GM21390 (cell line): ENCODE results near the gene TAX1BP1.

Source experiments
- ATAC-seq: cut with Tn5 transposase; IDR thresholded peaks from one replicate; pipeline ENCODE4 v1.9.1; 2021; ENCODE audit not compliant: unreplicated experiment

The TAX1BP1 gene

DNA sequence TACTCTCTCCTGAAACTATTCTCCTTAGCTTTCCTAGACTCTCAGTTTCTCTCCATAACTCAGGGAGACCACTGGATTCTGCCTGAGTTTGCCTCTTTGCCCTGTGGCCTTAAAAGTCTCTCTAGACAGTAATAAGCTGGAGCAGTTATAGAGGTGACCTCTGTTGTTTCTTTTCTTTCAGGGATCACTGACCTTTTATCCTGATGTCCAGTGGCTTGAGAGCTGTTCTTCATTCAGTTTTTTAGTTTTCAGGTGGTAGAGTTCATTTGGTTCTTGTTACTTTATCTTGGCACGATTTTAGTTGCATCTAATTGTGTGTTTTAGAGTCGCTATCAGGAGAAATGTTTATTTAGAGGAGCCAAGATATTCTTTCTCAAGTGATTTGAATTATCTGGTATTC lies 37.7 kb downstream of the TAX1BP1 start:
- ATAC-seq: no peak

- no peak for ATAC-seq
Observed at GRCh38 chr7:27779873-27780272, 39.9 kb downstream of the TAX1BP1 start.

DNA sequence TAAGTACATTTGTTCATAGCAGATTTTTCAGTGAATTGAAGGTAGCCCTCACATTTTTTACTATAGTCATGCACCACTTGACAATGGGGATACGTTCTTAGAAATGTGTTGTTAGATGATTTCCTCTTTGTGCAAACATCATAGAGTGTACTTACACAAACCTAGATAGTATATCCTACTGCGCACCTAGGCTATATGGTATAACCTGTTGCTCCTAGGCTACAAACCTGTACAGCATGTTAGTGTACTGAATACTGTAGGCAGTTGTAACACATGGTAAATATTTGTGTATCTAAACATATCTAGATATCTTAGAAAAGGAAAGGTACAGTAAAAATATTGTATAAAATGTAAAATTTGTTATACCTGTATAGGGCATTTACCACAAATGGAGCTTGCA lies 41.2 kb downstream of the TAX1BP1 start:
- ATAC-seq: no peak

- ATAC-seq: no peak
Observed at GRCh38 chr7:27782849-27783248, 42.9 kb downstream of the TAX1BP1 start.

DNA sequence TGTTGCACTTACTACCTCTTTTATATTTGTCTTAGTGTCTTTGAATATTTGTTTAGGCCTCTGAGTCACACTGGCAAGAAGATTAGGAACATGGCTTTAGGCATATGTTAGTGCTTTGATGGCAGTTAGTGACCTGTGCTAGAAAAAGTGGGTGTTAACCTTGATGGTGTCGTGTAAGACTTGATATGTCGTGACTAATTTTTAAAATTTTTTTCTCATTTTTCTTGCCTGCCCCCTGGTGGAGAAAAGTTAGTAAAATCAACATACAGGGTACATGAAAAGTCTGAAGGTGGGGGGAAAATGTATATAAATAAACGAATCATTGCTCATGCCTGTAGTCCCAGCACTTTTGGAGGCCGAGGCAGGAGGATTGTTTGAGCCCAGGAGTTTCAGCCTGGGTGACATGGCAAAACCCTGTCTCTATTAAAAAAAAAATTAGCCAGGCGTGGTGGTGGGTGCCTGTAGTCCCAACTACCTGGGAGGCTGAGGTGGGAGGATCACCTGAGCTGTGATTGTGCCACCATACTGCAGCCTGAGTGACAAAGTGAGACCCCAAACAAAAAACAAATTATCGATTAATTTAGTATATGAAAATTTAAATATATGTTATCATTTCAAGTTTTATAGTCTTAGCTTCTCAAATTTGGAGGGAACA lies 44.6 kb downstream of the TAX1BP1 start:
- ATAC-seq: no peak

GRCh38 chr7:27788437-27788836 lies 48.5 kb downstream of the TAX1BP1 start:
- no peak for ATAC-seq

DNA sequence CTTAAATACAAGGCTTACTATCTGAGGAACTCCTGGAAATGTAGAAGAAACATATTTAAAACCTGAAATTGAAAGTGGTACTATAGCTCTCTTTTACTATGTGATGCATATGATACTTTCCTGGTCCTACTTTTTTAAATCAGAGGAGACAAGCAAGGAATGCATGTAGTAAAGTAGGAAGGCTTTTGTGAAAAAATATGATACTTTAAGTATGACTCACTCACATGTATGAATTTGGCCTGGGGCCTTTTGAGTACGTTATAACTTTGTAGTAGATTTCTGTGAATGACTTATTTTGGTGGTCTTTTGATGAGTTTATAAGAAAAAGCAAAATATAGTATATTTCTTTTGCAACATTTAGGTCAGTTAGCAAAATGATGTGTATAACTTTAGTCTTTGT lies 53.8 kb downstream of the TAX1BP1 start:
- ATAC-seq: no peak

DNA sequence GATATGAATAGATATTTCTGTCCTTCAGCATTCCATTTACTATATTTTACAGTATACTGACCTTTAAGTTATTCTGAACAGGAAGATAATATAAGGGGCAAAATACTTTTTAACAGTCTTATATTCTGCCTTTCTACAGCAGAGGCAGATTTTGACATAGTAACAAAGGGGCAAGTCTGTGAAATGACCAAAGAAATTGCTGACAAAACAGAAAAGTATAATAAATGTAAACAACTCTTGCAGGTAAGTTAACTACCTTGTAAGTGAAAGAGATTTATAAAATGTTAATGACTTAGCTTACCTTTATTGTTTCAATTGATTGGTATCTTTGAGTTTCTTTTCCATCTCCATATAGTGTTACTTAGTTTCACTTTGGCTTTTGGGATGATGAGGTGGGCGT lies 56.0 kb downstream of the TAX1BP1 start:
- ATAC-seq: no peak

GRCh38 chr7:27799212-27799611 lies 59.2 kb downstream of the TAX1BP1 start:
- ATAC-seq: no peak

GRCh38 chr7:27802999-27803398 lies 63.0 kb downstream of the TAX1BP1 start:
- no peak for ATAC-seq

GRCh38 chr7:27804139-27804538 lies 64.2 kb downstream of the TAX1BP1 start:
- no peak for ATAC-seq

- no peak for ATAC-seq
Observed at GRCh38 chr7:27808626-27809025, 68.7 kb downstream of the TAX1BP1 start.

DNA sequence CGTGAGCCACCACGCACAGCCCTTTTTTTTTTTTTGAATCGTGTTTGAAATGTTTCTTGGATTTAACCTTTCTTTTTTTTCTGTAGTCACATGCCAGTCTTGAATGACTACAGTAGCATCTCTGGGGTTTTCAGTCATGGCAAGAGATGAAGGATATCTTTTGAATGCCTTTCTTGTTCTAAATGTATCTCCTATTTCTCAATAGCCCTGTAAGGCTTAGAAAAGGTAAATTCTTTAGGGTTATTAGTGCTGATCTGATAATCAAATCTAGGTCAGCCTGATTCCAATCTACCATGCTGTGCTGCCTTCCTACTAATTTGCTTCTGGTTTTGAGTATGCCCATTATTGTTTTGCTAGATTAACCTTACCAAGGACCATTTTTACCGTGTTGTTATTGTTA lies 70.2 kb downstream of the TAX1BP1 start:
- no peak for ATAC-seq

- no peak for ATAC-seq
Observed at GRCh38 chr7:27812706-27813105, 72.7 kb downstream of the TAX1BP1 start.

DNA sequence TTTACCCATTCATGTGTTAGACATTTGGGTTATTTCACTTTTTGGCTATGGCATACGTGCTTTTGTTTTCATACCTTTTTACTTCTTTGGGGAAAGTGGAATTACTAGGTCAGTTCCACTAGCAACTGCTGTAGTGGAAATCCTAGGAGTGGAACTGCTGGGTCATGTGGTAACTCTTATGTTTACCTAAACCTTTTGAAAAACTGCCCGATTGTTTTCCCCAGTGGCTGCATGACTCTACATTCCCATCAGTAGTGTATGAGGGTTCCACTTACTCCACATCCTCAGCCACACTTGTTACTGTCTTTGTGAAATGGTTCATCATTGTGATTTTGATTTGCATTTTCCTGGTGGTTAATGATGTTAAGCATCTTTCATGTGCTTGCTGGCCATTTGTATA lies 82.3 kb downstream of the TAX1BP1 start:
- no peak for ATAC-seq

DNA sequence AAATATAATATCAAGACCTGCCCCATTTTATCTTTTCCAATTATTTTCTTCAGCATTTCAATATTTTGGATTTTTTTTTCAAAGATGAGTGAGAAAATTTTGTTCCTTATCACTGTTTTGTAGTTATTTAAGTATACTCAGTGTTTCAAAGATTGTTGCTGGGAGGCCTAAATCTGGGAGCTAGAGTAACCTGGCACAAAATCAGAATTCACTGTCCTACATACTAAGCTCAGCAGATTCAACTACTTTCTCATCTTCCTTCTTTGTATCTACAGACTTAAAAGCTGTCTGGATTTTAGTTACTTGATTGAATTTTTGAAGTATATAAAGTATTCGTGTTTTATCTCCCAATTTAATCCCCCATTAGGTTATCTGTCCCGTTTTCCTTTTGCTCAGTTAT lies 85.9 kb downstream of the TAX1BP1 start:
- no peak for ATAC-seq

DNA sequence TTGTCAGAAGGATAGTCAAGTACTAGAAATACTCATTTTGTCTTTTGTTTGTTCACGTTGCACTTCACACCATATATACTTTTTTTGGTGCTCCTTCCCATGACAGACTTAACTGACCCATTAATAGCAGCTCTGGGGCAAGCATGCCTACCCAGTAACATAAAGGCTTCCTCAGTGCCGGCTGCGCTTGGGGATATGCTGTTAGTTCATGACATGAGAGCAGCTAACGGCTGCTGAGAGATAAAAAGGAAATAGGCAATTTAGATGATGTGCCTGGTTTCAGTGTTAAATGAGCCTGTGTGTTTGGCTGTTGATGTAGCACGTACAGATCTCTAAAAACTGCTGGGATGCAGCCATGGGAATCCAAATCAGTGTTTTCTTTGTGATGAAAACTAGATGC lies 86.4 kb downstream of the TAX1BP1 start:
- ATAC-seq: no peak

DNA sequence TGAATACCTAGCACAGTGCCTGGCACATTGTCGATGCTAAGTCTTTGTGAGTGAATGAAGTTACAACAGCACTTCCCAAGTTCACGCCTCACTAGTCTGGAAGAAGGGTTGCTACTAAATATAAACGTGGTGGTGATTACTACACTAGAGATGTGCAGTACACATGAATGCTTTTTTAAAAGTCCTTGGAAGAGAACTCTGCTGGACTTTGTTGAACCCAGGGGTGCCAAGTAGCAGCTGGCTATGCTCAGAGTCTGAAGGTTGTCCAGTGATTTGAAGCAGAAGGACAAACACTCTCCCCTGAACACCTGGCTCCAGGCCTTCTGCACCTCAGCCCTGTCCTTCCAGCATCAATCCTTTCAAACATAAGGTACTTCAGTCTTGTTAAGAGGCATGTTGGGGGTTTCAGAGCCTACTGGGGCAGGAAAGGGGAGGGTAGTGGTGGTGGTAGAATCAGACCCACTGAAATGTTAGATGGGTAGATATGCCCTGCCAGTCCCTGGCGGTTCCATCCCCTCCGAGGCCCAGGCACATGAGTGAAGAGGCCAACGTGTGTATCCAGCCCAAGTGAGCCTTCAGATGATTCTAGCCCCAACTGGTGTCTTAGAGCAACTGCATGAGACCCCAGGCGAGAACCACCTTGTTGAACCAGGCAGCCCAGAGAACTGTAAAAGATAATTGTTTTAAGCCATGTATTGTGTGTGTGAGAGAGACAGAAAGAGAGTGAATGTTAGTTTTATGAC lies 94.4 kb downstream of the TAX1BP1 start:
- no peak for ATAC-seq

DNA sequence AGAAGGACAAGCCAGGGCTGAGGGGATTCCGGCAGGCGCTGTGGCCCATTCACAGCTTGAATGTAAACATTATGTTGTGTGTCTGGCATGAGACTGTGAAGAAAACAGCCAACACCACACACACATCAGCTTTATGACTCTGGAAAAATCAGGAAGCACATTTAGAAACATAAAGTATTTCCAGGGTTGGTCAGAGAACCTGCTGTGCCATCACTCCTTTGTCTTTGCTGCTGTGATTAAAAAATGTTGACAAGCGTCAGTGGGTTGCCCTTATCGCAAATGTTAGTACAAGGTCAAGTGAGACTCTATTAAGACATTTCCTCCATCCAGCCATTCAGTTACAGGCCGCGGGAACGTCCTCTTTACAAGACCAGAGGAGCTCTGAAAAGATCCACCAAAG lies 95.4 kb downstream of the TAX1BP1 start:
- ATAC-seq: no peak

DNA sequence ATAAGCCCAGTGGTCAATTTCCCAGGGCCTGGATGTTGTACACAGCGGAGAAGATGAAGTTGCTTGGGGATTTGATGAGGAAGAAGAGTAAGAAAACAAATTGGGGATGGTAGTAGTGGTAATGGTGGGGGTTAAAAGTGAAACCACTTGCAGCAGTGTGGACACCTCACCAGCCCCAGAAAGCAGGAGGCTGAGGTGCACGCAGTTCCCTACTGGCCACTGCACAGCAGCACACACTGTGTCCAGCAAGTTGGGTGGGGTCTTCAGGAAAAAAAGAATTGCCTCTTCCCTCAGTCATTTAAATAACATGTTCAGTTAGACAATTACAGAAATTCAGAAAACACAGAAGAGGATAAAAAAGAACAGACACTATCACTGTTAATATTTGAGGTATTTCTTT lies 96.6 kb downstream of the TAX1BP1 start:
- no peak for ATAC-seq

- ATAC-seq: no peak
Observed at GRCh38 chr7:27839099-27839498, 99.1 kb downstream of the TAX1BP1 start.

- no peak for ATAC-seq
Observed at GRCh38 chr7:27840313-27840712, 100.4 kb downstream of the TAX1BP1 start.
